Astrocyte of the cerebellum (primary cell): ENCODE data around the gene ADI1.
"Not testable (repeated sequence)": the region's sequence is repeated elsewhere in the genome, so short reads cannot be mapped to it uniquely, and the experiment has no call there.

Experiments
- DNase-seq: peaks from one replicate; pipeline ENCODE4 v3.0.0-alpha.2; 2011; ENCODE audit warnings: low read depth
- H3K4me3 ChIP-seq: 2 replicates; pipeline ENCODE4 v1.5.1; 2011; ENCODE audit warnings: mild to moderate bottlenecking, low read depth, low read length, moderate library complexity
- in situ Hi-C: cut with HindIII; loops from 2 replicates; pipeline ENCODE4 v1.10.0; 2017; ENCODE audit warnings: low sequenced_read_pairs
- TF ChIP-seq, protein P1 (sequence below): IDR thresholded peaks from 2 replicates; pipeline ENCODE4 v1.5.1; 2012; ENCODE audit warnings: low read length, low read depth, moderate library complexity, mild to moderate bottlenecking; ENCODE audit errors: missing control alignments

The ADI1 gene

DNA sequence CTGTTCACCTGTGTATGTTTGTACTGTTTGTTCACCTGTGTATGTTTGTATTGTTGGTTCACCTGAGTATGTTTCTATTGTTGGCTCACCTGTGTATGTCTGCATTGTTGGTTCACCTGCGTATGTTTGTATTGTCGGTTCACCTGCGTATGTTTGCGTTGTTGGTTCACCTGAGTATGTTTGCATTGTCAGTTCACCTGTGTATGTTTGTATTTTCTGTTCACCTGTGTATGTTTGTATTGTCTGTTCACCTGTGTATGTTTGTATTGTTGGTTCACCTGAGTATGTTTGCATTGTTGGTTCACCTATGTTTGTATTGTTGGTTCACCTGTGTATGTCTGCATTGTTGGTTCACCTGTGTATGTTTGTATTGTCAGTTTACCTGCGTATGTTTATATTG is 14.6 kb downstream of the ADI1 start:
- DNase-seq, result no peak
- in situ Hi-C loops, result no loop called here
- TF ChIP-seq, protein P1, sequence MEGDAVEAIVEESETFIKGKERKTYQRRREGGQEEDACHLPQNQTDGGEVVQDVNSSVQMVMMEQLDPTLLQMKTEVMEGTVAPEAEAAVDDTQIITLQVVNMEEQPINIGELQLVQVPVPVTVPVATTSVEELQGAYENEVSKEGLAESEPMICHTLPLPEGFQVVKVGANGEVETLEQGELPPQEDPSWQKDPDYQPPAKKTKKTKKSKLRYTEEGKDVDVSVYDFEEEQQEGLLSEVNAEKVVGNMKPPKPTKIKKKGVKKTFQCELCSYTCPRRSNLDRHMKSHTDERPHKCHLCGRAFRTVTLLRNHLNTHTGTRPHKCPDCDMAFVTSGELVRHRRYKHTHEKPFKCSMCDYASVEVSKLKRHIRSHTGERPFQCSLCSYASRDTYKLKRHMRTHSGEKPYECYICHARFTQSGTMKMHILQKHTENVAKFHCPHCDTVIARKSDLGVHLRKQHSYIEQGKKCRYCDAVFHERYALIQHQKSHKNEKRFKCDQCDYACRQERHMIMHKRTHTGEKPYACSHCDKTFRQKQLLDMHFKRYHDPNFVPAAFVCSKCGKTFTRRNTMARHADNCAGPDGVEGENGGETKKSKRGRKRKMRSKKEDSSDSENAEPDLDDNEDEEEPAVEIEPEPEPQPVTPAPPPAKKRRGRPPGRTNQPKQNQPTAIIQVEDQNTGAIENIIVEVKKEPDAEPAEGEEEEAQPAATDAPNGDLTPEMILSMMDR, result no peak
- no peak overlapping the region for H3K4me3 ChIP-seq

DNA sequence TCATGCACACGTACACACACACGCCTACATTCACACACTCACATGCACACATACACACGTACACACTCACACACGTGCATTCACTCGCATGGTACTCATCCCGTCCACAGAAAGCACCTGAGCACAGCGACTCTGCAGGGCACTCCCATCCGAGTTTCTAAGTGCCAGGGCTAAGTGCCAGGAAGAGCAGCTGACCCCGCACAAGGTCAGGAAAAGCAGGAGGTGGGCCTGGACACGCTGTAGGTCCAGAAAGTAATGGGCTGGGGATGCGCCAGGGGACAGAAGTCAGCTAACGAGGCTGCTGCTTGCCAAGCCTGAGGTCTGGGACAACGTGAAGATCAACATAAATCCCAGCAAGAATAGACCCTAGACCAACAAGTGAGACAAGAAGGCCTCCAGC is 15.8 kb downstream of the ADI1 start:
- no peak overlapping the region for H3K4me3 ChIP-seq
- TF ChIP-seq, protein P1, result no peak
- in situ Hi-C loops, result no loop called here
- no peak for DNase-seq

DNA sequence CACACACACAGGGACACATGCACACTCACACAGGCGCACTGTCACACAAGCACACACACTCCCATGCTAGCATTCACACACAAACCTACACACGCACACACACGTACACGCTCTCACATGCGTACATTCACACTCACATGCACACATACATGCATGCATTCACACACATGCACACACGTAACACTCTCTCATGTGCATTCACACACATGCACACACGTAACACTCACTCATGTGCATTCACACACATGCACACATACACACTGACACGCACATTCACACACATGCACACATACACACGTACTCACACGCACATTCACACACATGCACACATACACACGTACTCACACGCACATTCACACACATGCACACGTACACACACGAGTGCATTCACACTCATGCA is 16.3 kb downstream of the ADI1 start:
- no peak for DNase-seq
- in situ Hi-C loops, result no loop called here
- no peak overlapping the region for H3K4me3 ChIP-seq
- TF ChIP-seq, protein P1, result no peak

DNA sequence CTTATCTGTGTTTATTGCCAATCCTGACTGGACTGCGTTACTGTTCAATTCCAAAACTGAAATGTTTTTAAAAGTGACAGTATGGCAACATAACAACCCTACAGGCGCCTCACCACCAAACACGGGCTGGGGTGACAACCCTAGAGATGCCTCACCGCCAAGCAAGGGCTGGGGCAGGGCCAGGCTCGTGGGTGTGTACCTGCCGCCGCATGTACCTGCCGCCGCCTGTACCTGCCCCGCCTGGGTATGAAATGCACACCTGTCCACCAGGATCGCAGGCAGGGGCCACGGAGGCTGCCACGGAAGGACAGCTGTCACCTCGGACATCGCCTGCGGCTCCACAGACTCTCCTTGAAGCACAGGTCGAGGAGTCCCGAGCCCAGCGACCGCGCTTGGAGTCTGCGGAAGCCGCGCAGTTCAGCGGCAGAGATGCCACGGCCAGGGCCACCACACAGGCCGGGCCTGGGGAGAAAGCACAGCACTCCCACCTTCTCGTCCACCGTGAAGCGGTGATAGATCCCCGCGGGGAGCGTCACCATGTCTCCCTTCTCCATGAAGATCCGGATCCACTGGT is 18.9 kb downstream of the ADI1 start:
- H3K4me3 ChIP-seq, result no peak overlapping the region
- TF ChIP-seq, protein P1, result no peak
- in situ Hi-C loops, result no loop called here
- no peak for DNase-seq

DNA sequence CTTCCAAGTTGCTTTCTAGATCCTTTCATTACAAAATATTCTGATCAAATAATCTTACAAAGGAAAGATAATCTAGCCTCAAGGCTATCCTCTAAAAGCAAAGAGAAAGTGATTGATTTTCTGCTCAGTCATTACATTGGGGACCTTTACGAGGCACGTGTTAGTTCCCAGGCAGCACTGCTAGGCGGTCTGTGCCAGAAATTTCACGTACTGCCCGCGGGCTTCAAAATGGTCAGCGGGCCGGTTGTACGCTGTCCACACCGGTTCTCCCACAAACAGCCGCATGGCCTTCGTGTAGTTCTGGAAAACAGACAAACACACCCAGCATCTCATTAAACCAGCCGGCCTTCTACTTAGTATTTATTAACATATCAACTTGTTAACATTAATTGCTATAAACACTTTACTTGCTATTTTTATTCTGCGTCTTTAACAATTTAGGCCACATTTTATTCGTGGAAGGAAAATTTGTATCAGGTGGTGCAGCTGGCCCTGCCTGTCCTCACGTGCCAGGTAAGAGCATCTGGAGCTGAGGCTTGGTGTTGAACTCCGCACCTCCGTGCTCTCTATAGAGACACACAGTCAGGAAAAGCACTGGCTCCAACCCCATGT is 20.4 kb downstream of the ADI1 start:
- TF ChIP-seq, protein P1, result no peak
- in situ Hi-C loops, result no loop called here
- H3K4me3 ChIP-seq, result no peak overlapping the region
- DNase-seq, result no peak

DNA sequence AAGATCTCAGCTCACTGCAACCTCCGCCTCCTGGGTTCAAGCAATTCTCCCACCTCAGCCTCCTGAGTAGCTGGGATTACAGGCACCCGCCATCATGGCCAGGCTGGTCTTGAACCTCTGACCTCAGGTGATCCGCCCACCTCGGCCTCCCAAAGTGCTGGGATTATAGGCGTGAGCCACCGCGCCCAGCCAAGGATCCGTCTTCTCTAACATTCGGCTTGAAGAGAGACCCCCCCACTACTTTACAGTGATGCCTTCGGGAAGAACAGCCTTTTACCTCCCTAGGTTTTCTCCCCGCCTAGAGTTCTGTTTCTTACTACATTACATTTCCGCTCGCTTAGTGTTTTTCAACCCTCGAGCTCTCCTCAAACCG is 22.6 kb downstream of the ADI1 start:
- in situ Hi-C loops, DNase-seq: not testable (repeated sequence)

DNA sequence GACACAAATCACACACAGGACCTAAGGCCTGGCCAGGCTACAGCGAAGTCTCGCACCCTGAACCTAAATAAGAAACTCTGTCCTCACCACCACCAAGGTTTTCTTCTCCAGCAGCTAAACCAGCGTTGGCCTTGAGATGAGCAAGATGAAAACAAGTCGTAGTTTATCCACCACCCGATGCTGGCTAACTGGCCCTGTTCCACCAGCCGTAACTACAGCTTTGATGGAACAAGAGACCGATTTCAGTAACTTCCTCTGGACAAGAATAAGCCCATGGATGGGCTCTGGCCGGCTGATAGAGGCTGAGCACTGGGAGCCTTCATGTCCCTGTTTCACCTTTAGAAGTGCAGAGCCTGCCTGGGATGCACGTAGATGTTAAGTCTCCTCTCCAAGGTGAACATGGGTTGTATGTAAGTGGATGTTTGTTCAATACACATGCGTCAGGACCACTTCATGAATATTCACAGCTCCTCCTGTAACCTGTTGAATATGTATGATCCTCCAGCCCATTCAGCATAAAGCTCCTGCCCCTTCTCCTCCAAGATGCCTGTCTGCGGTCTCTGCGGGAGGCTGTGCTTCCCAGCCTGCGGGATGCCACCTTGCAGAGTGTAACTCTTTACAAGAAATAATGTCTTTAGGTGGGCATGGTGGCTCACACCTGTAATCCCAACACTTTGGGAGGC is 24.2 kb downstream of the ADI1 start:
- no peak overlapping the region for H3K4me3 ChIP-seq
- no peak for DNase-seq
- in situ Hi-C loops, result no loop called here
- TF ChIP-seq, protein P1, result no peak

More for the DNA sequence above, 22.6 kb downstream of the ADI1 start:
- not testable (repeated sequence) for H3K4me3 ChIP-seq
